H1 (cell line): ENCODE results near the gene CHD8. TPM values are rescaled to one million over a fixed set of nuclear protein-coding genes. Genes with fewer than 3 reads are reported as not detected.

Experiments
- CTCF ChIA-PET: fragments of 300-600 bp; sonication (Branson Sonifier 250); formaldehyde crosslinking; loops from one replicate; lab custom pipeline; 2021; ENCODE audit not compliant: partially characterized antibody; lab: Charles Lee
- POLR2A ChIA-PET: fragments of 300-600 bp; sonication (Branson Sonifier 250); formaldehyde crosslinking; loops from one replicate; lab custom pipeline; 2021; ENCODE audit warnings: inconsistent platforms; ENCODE audit not compliant: partially characterized antibody; lab: Charles Lee
- DNase-seq, 2 experiments: peaks; one replicate each; pipeline versions ENCODE4 v3.0.0 to v3.0.0-alpha.2; 2010 to 2022; ENCODE audit warnings: low spot score in 2 of 2, low read depth in 1 of 2, mixed read lengths in 1 of 2
- FAIRE-seq: peaks from 2 replicates; lab custom pipeline; 2011; peaks lifted over from hg19 to GRCh38; lab: Jason Lieb, UNC
- H2AFZ ChIP-seq: 2 replicates; pipeline ENCODE4 v1.8.1; 2012; ENCODE audit warnings: low read length, inconsistent platforms
- H2AK5ac ChIP-seq: 2 replicates; pipeline ENCODE4 v1.6.1; 2013; ENCODE audit warnings: low read depth, low read length
- H2BK120ac ChIP-seq: replicated peaks from 2 replicates; pipeline ENCODE3; 2013; ENCODE audit warnings: low read depth, low read length, inconsistent platforms
- H2BK12ac ChIP-seq: 2 replicates; pipeline ENCODE4 v1.6.1; 2013; ENCODE audit warnings: low read depth, low read length
- H2BK15ac ChIP-seq: 2 replicates; pipeline ENCODE4 v1.6.1; 2013; ENCODE audit warnings: low read length
- H2BK20ac ChIP-seq: 2 replicates; pipeline ENCODE4 v1.6.1; 2013; ENCODE audit warnings: low read length
- H2BK5ac ChIP-seq: 2 replicates; pipeline ENCODE4 v1.6.1; 2013; ENCODE audit warnings: low read depth, low read length
- H3K14ac ChIP-seq: 2 replicates; pipeline ENCODE4 v1.6.1; 2013; ENCODE audit warnings: inconsistent platforms; ENCODE audit not compliant: insufficient read length
- H3K18ac ChIP-seq: 2 replicates; pipeline ENCODE4 v1.6.1; 2013; ENCODE audit warnings: low read length; ENCODE audit errors: extremely low read depth
- H3K23ac ChIP-seq: 2 replicates; pipeline ENCODE4 v1.6.1; 2013; ENCODE audit warnings: inconsistent platforms; ENCODE audit not compliant: insufficient read length
- H3K23me2 ChIP-seq: 2 replicates; pipeline ENCODE4 v1.6.1; 2013; ENCODE audit warnings: low read depth, low read length
- H3K27ac ChIP-seq: 2 replicates; pipeline ENCODE4 v1.6.1; 2011; ENCODE audit warnings: low read depth, low read length, inconsistent platforms
- H3K27me3 ChIP-seq, 4 experiments: replicated peaks in 1 of 4; 1 replicate in 1 of 4; 2 replicates in 3 of 4; pipeline versions ENCODE4 v1.6.1 to v1.8.1; 2011 to 2013; ENCODE audit warnings: low read length in 3 of 4, mild to moderate bottlenecking in 3 of 4, inconsistent platforms in 2 of 4, mixed read lengths in 2 of 4, moderate library complexity in 1 of 4; ENCODE audit not compliant: control insufficient read depth in 3 of 4, insufficient read depth in 3 of 4; ENCODE audit errors: extremely low read depth in 1 of 4
- H3K36me3 ChIP-seq, 4 experiments: 2 replicates each; pipeline versions ENCODE4 v1.6.1 to v1.8.1; 2011 to 2013; ENCODE audit warnings: mild to moderate bottlenecking in 4 of 4, low read length in 3 of 4, moderate library complexity in 2 of 4, control low read depth in 1 of 4, inconsistent platforms in 1 of 4; ENCODE audit not compliant: insufficient read depth in 4 of 4, control insufficient read depth in 2 of 4
- H3K4ac ChIP-seq: replicated peaks from 2 replicates; pipeline ENCODE3; 2013; ENCODE audit warnings: low read length, low read depth, mixed read lengths, inconsistent platforms; ENCODE audit not compliant: insufficient read length
- H3K4me1 ChIP-seq, 4 experiments: replicated peaks in 1 of 4; 1 replicate in 1 of 4; 2 replicates in 3 of 4; pipeline versions ENCODE4 v1.6.1 to v1.8.1; 2011 to 2013; ENCODE audit warnings: low read length in 3 of 4, inconsistent platforms in 2 of 4, mixed read lengths in 1 of 4; ENCODE audit not compliant: insufficient read depth in 4 of 4, control insufficient read depth in 3 of 4
- H3K4me2 ChIP-seq, 2 experiments: 2 replicates each; pipeline versions ENCODE4 v1.6.1 to v1.8.1; 2011 to 2013; ENCODE audit warnings: low read depth in 2 of 2, low read length in 2 of 2, control low read depth in 1 of 2, inconsistent platforms in 1 of 2, mild to moderate bottlenecking in 1 of 2; ENCODE audit not compliant: insufficient read depth in 1 of 2
- H3K4me3 ChIP-seq, 4 experiments: fragments of 200-600, 300-600 bp in 1 of 4; sonication (generic), shearing (Covaris generic), sonication (Bioruptor Twin) in 1 of 4; 2 replicates each; pipeline versions ENCODE4 v1.5.1 to v1.8.1; 2011 to 2016; ENCODE audit warnings: low read length in 4 of 4, low read depth in 3 of 4, control low read depth in 2 of 4, inconsistent platforms in 2 of 4, mild to moderate bottlenecking in 2 of 4, mixed read lengths in 1 of 4, moderate library complexity in 1 of 4; ENCODE audit not compliant: insufficient read depth in 2 of 4; ENCODE audit errors: extremely low read depth in 1 of 4
- H3K56ac ChIP-seq: replicated peaks from 2 replicates; pipeline ENCODE3; 2013; ENCODE audit warnings: low read depth, mild to moderate bottlenecking, mixed read lengths, low read length, inconsistent platforms; ENCODE audit not compliant: insufficient read length
- H3K79me1 ChIP-seq: 2 replicates; pipeline ENCODE4 v1.6.1; 2013; ENCODE audit warnings: low read depth, low read length, control low read depth
- H3K79me2 ChIP-seq, 2 experiments: 2 replicates each; pipeline versions ENCODE4 v1.6.1 to v1.8.1; 2012 to 2013; ENCODE audit warnings: low read length in 2 of 2, mild to moderate bottlenecking in 2 of 2, inconsistent platforms in 1 of 2; ENCODE audit not compliant: insufficient read depth in 2 of 2, control insufficient read depth in 1 of 2
- H3K9ac ChIP-seq, 4 experiments: replicated peaks in 1 of 4; 1 replicate in 1 of 4; 2 replicates in 3 of 4; pipeline versions ENCODE4 v1.6.1 to v1.8.1; 2011 to 2013; ENCODE audit warnings: low read depth in 3 of 4, low read length in 3 of 4, control low read depth in 2 of 4, mild to moderate bottlenecking in 2 of 4, moderate library complexity in 2 of 4, inconsistent platforms in 1 of 4; ENCODE audit errors: extremely low read depth in 1 of 4
- H3K9me3 ChIP-seq, 2 experiments: 2 replicates each; pipeline versions ENCODE4 v1.6.1 to v1.8.1; 2012 to 2013; ENCODE audit warnings: mild to moderate bottlenecking in 2 of 2, moderate library complexity in 2 of 2, control low read depth in 1 of 2, inconsistent platforms in 1 of 2, low read depth in 1 of 2, low read length in 1 of 2, mixed read lengths in 1 of 2; ENCODE audit not compliant: insufficient read depth in 2 of 2
- H4K20me1 ChIP-seq, 2 experiments: replicated peaks in 1 of 2; 2 replicates each; pipeline versions ENCODE3 to v1.8.1; 2011 to 2013; ENCODE audit warnings: inconsistent platforms in 2 of 2, low read length in 2 of 2, mild to moderate bottlenecking in 1 of 2; ENCODE audit not compliant: insufficient read depth in 2 of 2, control insufficient read depth in 1 of 2
- H4K5ac ChIP-seq: 2 replicates; pipeline ENCODE4 v1.6.1; 2013; ENCODE audit warnings: low read length, low read depth, mixed read lengths, inconsistent platforms; ENCODE audit not compliant: insufficient read length
- H4K8ac ChIP-seq: 2 replicates; pipeline ENCODE4 v1.8.0; 2013; ENCODE audit warnings: mild to moderate bottlenecking, moderate library complexity, low read length, inconsistent platforms; ENCODE audit not compliant: insufficient read depth; ENCODE audit errors: extremely low read depth
- H4K91ac ChIP-seq: replicated peaks from 2 replicates; pipeline ENCODE3; 2013; ENCODE audit warnings: low read length, mixed read lengths, inconsistent platforms; ENCODE audit not compliant: insufficient read length
- CHD1 ChIP-seq: IDR thresholded peaks from 2 replicates; pipeline ENCODE4 v1.6.1; 2012; ENCODE audit warnings: low read depth, low read length, improper control_type of control experiment
- CTBP2 ChIP-seq: IDR thresholded peaks from 2 replicates; pipeline ENCODE4 v1.7.0; 2011; ENCODE audit warnings: borderline replicate concordance, mild to moderate bottlenecking, moderate library complexity, mixed read lengths, low read length; ENCODE audit not compliant: insufficient read depth, insufficient read length
- E2F6 ChIP-seq: IDR thresholded peaks from 2 replicates; pipeline ENCODE4 v1.6.1; 2012; ENCODE audit warnings: inconsistent platforms
- EGR1 ChIP-seq: IDR thresholded peaks from 2 replicates; pipeline ENCODE4 v1.6.1; 2011; ENCODE audit warnings: low read depth, low read length, borderline replicate concordance
- HDAC2 ChIP-seq, 2 experiments: fragments of 300-600 bp in 1 of 2; sonication (generic) in 1 of 2; IDR thresholded peaks; 2 replicates each; pipeline ENCODE4 v1.6.1; 2011 to 2012; ENCODE audit warnings: low read depth in 2 of 2, low read length in 2 of 2, mild to moderate bottlenecking in 2 of 2, moderate library complexity in 2 of 2, borderline replicate concordance in 1 of 2, inconsistent platforms in 1 of 2
- POLR2AphosphoS5 ChIP-seq: IDR thresholded peaks from 2 replicates; pipeline ENCODE4 v1.6.1; 2011; ENCODE audit warnings: low read depth, low read length
- POU5F1 ChIP-seq: IDR thresholded peaks from 2 replicates; pipeline ENCODE4 v1.6.1; 2011; ENCODE audit warnings: low read depth, mild to moderate bottlenecking, low read length, moderate library complexity
- RBBP5 ChIP-seq: IDR thresholded peaks from 2 replicates; pipeline ENCODE4 v1.7.1; 2012; ENCODE audit warnings: low read depth, mild to moderate bottlenecking, inconsistent platforms, low read length, moderate library complexity, borderline replicate concordance
- SAP30 ChIP-seq: fragments of 300-600 bp; sonication (generic); IDR thresholded peaks from 2 replicates; pipeline ENCODE4 v1.7.1; 2012; ENCODE audit warnings: low read length, moderate library complexity, mild to moderate bottlenecking, inconsistent platforms; ENCODE audit not compliant: insufficient read depth, insufficient replicate concordance
- SIN3A ChIP-seq, 2 experiments: IDR thresholded peaks in 1 of 2; conservative IDR thresholded peaks in 1 of 2; 2 replicates each; pipeline ENCODE4 v1.6.1; 2011 to 2012; ENCODE audit warnings: low read length in 2 of 2, improper control_type of control experiment in 1 of 2, low read depth in 1 of 2, mild to moderate bottlenecking in 1 of 2
- TEAD4 ChIP-seq: IDR thresholded peaks from 2 replicates; pipeline ENCODE4 v1.6.1; 2012; ENCODE audit warnings: low read depth, low read length, inconsistent platforms, mixed read lengths
- WGBS, 2 experiments: shearing (Covaris generic) in 1 of 2; methylation state at CpG; one replicate each; pipeline versions ENCODE4 v1.1.6 to v1.1.7; 2013 to 2015; ENCODE audit warnings: low lambda C conversion rate in 2 of 2, mixed read lengths in 2 of 2, inconsistent platforms in 1 of 2, low coverage in 1 of 2, missing lambda C conversion rate in 1 of 2; ENCODE audit not compliant: insufficient replicate concordance in 2 of 2, insufficient coverage in 1 of 2, insufficient read length in 1 of 2; ENCODE audit errors: extremely low coverage in 1 of 2, missing lambda C conversion rate in 1 of 2; 5-methylcytosine and 5-hydroxymethylcytosine counted together
- polyA plus RNA-seq, 7 experiments: library from polyadenylated mRNA; depleted of rRNA in 3 of 7; stranded (reverse) in 5 of 7; unstranded in 2 of 7; fragments of >200 nt in 5 of 7; fragments of 200-250 nt in 2 of 7; gene quantifications; 1 replicate in 5 of 7; 2 replicates in 1 of 7; 4 replicates in 1 of 7; pipeline versions ENCODE4 v1.2.1 to v1.2.3, GENCODE V29; 2011 to 2013; ENCODE audit warnings: missing spikeins in 2 of 7, mixed read lengths in 2 of 7
- total RNA-seq: library from RNA; stranded (reverse); fragmentation: NEBNext Ultra II Directional; extraction: Animal tissue kit (Norgen Biotek cat#: 25700); gene quantifications from 2 replicates; pipeline ENCODE4 v1.2.1, GENCODE V29; 2021

CHD8 gene
- total and polyA plus RNA-seq, 2 of the 8 experiments (the other 6 are each of a cell fraction or from before 2014, with no cell fraction given), result 88.3 to 140 TPM

GRCh38 chr14:21384494-21384851 lies 71.5 kb downstream of the CHD8 start:
- Histone ChIP-seq H3K23ac (no peak overlapping the region), H3K79me1 (peaks cover 3% of the 10 kb centered on the region; the same call in 1 of the 2 replicates), H3K56ac (peak overlapping the region; percentile 39), H4K8ac (peak overlapping the region; percentile 30; the same call in 1 of the 2 replicates), H3K4ac (no peak overlapping the region), H2BK15ac (no peak overlapping the region; the same call in 1 of the 2 replicates), H2BK120ac (no peak overlapping the region), H3K14ac (no peak overlapping the region), H3K79me2 (peaks cover 18 to 43% of the 10 kb centered on the region in 2 experiments), H3K4me3 (peak overlapping the region; percentile 98 to 100 (median 99)), H3K23me2 (peaks cover 8% of the 10 kb centered on the region; the same call in 1 of the 2 replicates), H2BK5ac (peak overlapping the region; percentile 17; the same call in 1 of the 2 replicates), H3K9me3 (no peaks in the 10 kb centered on the region), H3K18ac (no peak overlapping the region; the same call in 1 of the 2 replicates), H4K91ac (no peak overlapping the region), H2AFZ (0 out of 2 replicates have a peak overlapping the region, but pooled peaks have one; percentile 31), H4K20me1 (peaks cover 3 to 5% of the 10 kb centered on the region in 2 experiments), H2AK5ac (no peak overlapping the region), H3K27me3 (no peaks in the 10 kb centered on the region)
- WGBS, 2 experiments, result 14% methylated on average over 12 of the region's 12 CpGs; no CpG with 5 or more reads in 1 of the 2 experiments
- POLR2A ChIA-PET, result interaction anchor here (0.6 to 2.2 kb wide), 21 partner anchors 9 to 169 kb away, joined by 3 to 15 read pairs (median 4); partner anchors contain the start of genes RAB2B and TOX4
- FAIRE-seq (no peak), DNase-seq (no peak)
- TF ChIP-seq CTBP2 (peak; percentile 11), EGR1 (no peak), HDAC2 (IDR thresholded peaks at IDR 0.05; ENCODE audit: borderline replicate concordance in 1 of 2, low read depth in 2 of 2, low read length in 2 of 2) (no peak), SAP30 (peak; percentile 11), POU5F1 (no peak), SIN3A (conservative IDR thresholded peaks at IDR 0.05 in 1 of 2, IDR thresholded peaks at IDR 0.05 in 1 of 2; ENCODE audit: low read depth in 1 of 2, low read length in 2 of 2) (peak in 1 of 2 experiments; percentile 37; a peak in 1 of 4 replicates), POLR2AphosphoS5 (peak; percentile 74; the same call in 1 of the 2 replicates), RBBP5 (no peak), CHD1 (no peak), TEAD4 (no peak), E2F6 (no peak)
- TF ChIP-seq, all 59 proteins: peak for 4
- Histone ChIP-seq H3K9ac (peak overlapping the region; percentile 40 to 99 (median 90)), H3K27ac (peak overlapping the region; percentile 94), H3K4me2 (peak overlapping the region; percentile 74 to 96), H3K36me3 (peaks cover 4 to 31% (median 22%) of the 10 kb centered on the region in 4 experiments), H4K5ac (peak overlapping the region; percentile 21), H2BK20ac (no peak overlapping the region), H2BK12ac (no peak overlapping the region), H3K4me1 (peaks cover 0 to 3% (median 0%) of the 10 kb centered on the region in 4 experiments; a peak in 3 of 7 replicates)
- CTCF ChIA-PET, result interaction anchor here (0.6 kb wide), 1 partner anchor 477 kb away, joined by 3 read pairs; no protein-coding TSS in a partner anchor
